C1 segment of cervical spinal cord (tissue), 14 donors: Measurements from ENCODE around the gene ERAP2.
A peak's percentile ranks its signal among the peaks of the same experiment; 100 is the strongest.
"Not testable (repeated sequence)": the region's sequence is repeated elsewhere in the genome, so short reads cannot be mapped to it uniquely, and the experiment has no call there.

Experiments used
- DNase-seq, 14 donors: peaks; one replicate each; lab custom pipeline; 2025; lab: John Stamatoyannopoulos, UW

ERAP2 gene

GRCh38 chr5:96876292-96876850 is at the start of gene ERAP2:
Gene ERAP2, plus strand, starts transcription at chr5:96876500. Its CDS starts 3,186 bp downstream, at chr5:96879686.
- DNase-seq: peak in 4 of 14 donors; percentile 10 to 49 (median 19)

- no peak for DNase-seq
Measured at GRCh38 chr5:96829297-96829696, 47.0 kb upstream of the ERAP2 start.

GRCh38 chr5:96834016-96834415 is 42.3 kb upstream of the ERAP2 start:
- no peak for DNase-seq

GRCh38 chr5:96835791-96836191 is 40.5 kb upstream of the ERAP2 start:
- DNase-seq: no peak

- DNase-seq: no peak
Measured at GRCh38 chr5:96836817-96837216, 39.5 kb upstream of the ERAP2 start.

GRCh38 chr5:96837303-96837702 is 39.0 kb upstream of the ERAP2 start:
- no peak for DNase-seq

GRCh38 chr5:96838201-96839070 is 37.9 kb upstream of the ERAP2 start:
- DNase-seq: no peak

GRCh38 chr5:96839071-96839592 is 37.2 kb upstream of the ERAP2 start:
- no peak for DNase-seq

GRCh38 chr5:96841931-96842330 is 34.4 kb upstream of the ERAP2 start:
- not testable (repeated sequence) for DNase-seq

- DNase-seq: no peak
Measured at GRCh38 chr5:96843140-96843539, 33.2 kb upstream of the ERAP2 start.

- no peak for DNase-seq
Measured at GRCh38 chr5:96844481-96844990, 31.8 kb upstream of the ERAP2 start.

- DNase-seq: no peak
Measured at GRCh38 chr5:96851312-96852062, 24.8 kb upstream of the ERAP2 start.

- no peak for DNase-seq
Measured at GRCh38 chr5:96852759-96853158, 23.5 kb upstream of the ERAP2 start.

GRCh38 chr5:96854067-96854466 is 22.2 kb upstream of the ERAP2 start:
- DNase-seq: no peak

GRCh38 chr5:96855031-96855872 is 21.0 kb upstream of the ERAP2 start:
- no peak for DNase-seq

- no peak for DNase-seq
Measured at GRCh38 chr5:96856371-96856770, 19.9 kb upstream of the ERAP2 start.

GRCh38 chr5:96857454-96857853 is 18.8 kb upstream of the ERAP2 start:
- DNase-seq: no peak

- DNase-seq: no peak
Measured at GRCh38 chr5:96857924-96858323, 18.4 kb upstream of the ERAP2 start.

GRCh38 chr5:96859375-96859774 is 16.9 kb upstream of the ERAP2 start:
- no peak for DNase-seq

GRCh38 chr5:96861076-96861475 is 15.2 kb upstream of the ERAP2 start:
- DNase-seq: no peak

GRCh38 chr5:96863114-96863513 is 13.2 kb upstream of the ERAP2 start:
- DNase-seq: no peak
